ENCODE results near the gene FGD1.

The FGD1 gene

GRCh38 chrX:54473993-54474859 lies 21.8 kb downstream of the FGD1 start:
- no peak for DNase-seq (ENCODE audit: low spot score)

GRCh38 chrX:54470054-54470760 lies 25.8 kb downstream of the FGD1 start:
- no peak for DNase-seq (ENCODE audit: low spot score)

GRCh38 chrX:54452920-54453319 lies 43.1 kb downstream of the FGD1 start:
- no peak for DNase-seq (ENCODE audit: low spot score)

- DNase-seq (ENCODE audit: low spot score) = no peak
Measured at GRCh38 chrX:54449929-54450328, 46.1 kb downstream of the FGD1 start.

- DNase-seq (ENCODE audit: low spot score) = peak; percentile 3
Measured at GRCh38 chrX:54447461-54447860, 48.6 kb downstream of the FGD1 start.

- no peak for DNase-seq (ENCODE audit: low spot score)
Measured at GRCh38 chrX:54446084-54446483, 50.0 kb downstream of the FGD1 start.

GRCh38 chrX:54444752-54445151 lies 51.3 kb downstream of the FGD1 start:
- DNase-seq (ENCODE audit: low spot score) = no peak

- no peak for DNase-seq (ENCODE audit: low spot score)
Measured at GRCh38 chrX:54442790-54443189, 53.2 kb downstream of the FGD1 start.

GRCh38 chrX:54439960-54440871 lies 55.8 kb downstream of the FGD1 start, which contains the start of gene TSR2:
Gene TSR2 (plus strand): TSS chrX:54440404. CDS start chrX:54440422, 18 bp downstream.
- DNase-seq (ENCODE audit: low spot score) = peak; percentile 89

- DNase-seq (ENCODE audit: low spot score) = no peak
Measured at GRCh38 chrX:54435121-54435520, 60.9 kb downstream of the FGD1 start.

GRCh38 chrX:54430519-54430918 lies 65.5 kb downstream of the FGD1 start:
- no peak for DNase-seq (ENCODE audit: low spot score)

GRCh38 chrX:54427837-54428424 lies 68.1 kb downstream of the FGD1 start:
- no peak for DNase-seq (ENCODE audit: low spot score)

- no peak for DNase-seq (ENCODE audit: low spot score)
Measured at GRCh38 chrX:54423161-54423888, 72.7 kb downstream of the FGD1 start.

- no peak for DNase-seq (ENCODE audit: low spot score)
Measured at GRCh38 chrX:54422168-54422567, 73.9 kb downstream of the FGD1 start.

GRCh38 chrX:54419559-54420302 lies 76.3 kb downstream of the FGD1 start:
- DNase-seq (ENCODE audit: low spot score) = peak; percentile 1

GRCh38 chrX:54416965-54417364 lies 79.1 kb downstream of the FGD1 start:
- no peak for DNase-seq (ENCODE audit: low spot score)

- DNase-seq (ENCODE audit: low spot score) = no peak
Measured at GRCh38 chrX:54415534-54416350, 80.3 kb downstream of the FGD1 start.

- no peak for DNase-seq (ENCODE audit: low spot score)
Measured at GRCh38 chrX:54413753-54414152, 82.3 kb downstream of the FGD1 start.

GRCh38 chrX:54411732-54412131 lies 84.3 kb downstream of the FGD1 start:
- DNase-seq (ENCODE audit: low spot score) = no peak

All from Ammon's horn (tissue), 1 donor.